Fibroblast of lung (primary cell): ENCODE data around the gene SEMA4G. TPM values are rescaled to one million over a fixed set of nuclear protein-coding genes. Genes with fewer than 3 reads are reported as not detected.

Experiments
- DNase-seq, 2 donors: peaks; one replicate each; pipeline versions ENCODE4 v3.0.0 to v3.0.0-alpha.2; 2010; ENCODE audit warnings: low read depth in 2 of 2
- H2AFZ ChIP-seq: 2 replicates; pipeline ENCODE4 v1.5.1; 2012; ENCODE audit warnings: low read length, control low read depth, inconsistent platforms
- H3K27ac ChIP-seq: 2 replicates; pipeline ENCODE4 v1.5.1; 2011; ENCODE audit warnings: low read length, control low read depth; ENCODE audit not compliant: insufficient read depth
- H3K27me3 ChIP-seq: 2 replicates; pipeline ENCODE4 v1.5.1; 2011; ENCODE audit warnings: mild to moderate bottlenecking, low read length; ENCODE audit not compliant: control insufficient read depth, insufficient read depth
- H3K36me3 ChIP-seq: 2 replicates; pipeline ENCODE4 v1.5.1; 2011; ENCODE audit warnings: low read length; ENCODE audit not compliant: control insufficient read depth, insufficient read depth
- H3K4me1 ChIP-seq: 2 replicates; pipeline ENCODE4 v1.5.1; 2011; ENCODE audit warnings: low read length; ENCODE audit not compliant: control insufficient read depth, insufficient read depth; ENCODE audit errors: extremely low read depth
- H3K4me2 ChIP-seq: 2 replicates; pipeline ENCODE4 v1.5.1; 2011; ENCODE audit warnings: low read length, control low read depth; ENCODE audit not compliant: insufficient read depth; ENCODE audit errors: extremely low read depth
- H3K4me3 ChIP-seq, 4 experiments: fragments of 200-600 bp in 1 of 4; sonication (generic) in 1 of 4; replicated peaks in 1 of 4; 2 replicates each; pipeline ENCODE4 v1.5.1; 2011 to 2016; ENCODE audit warnings: low read length in 4 of 4, low read depth in 3 of 4, mild to moderate bottlenecking in 3 of 4, control low read depth in 2 of 4, inconsistent platforms in 1 of 4, mixed read lengths in 1 of 4; ENCODE audit not compliant: insufficient read depth in 1 of 4; ENCODE audit errors: control extremely low read depth in 1 of 4
- H3K79me2 ChIP-seq: 2 replicates; pipeline ENCODE4 v1.5.1; 2012; ENCODE audit warnings: mild to moderate bottlenecking, low read length, inconsistent platforms; ENCODE audit not compliant: control insufficient read depth, insufficient read depth
- H3K9ac ChIP-seq: 2 replicates; pipeline ENCODE4 v1.5.1; 2011; ENCODE audit warnings: mild to moderate bottlenecking, low read length, control low read depth; ENCODE audit not compliant: insufficient read depth
- H3K9me3 ChIP-seq: 2 replicates; pipeline ENCODE4 v1.5.1; 2012; ENCODE audit warnings: low read depth, low read length; ENCODE audit not compliant: control insufficient read depth, insufficient read depth
- H4K20me1 ChIP-seq: 2 replicates; pipeline ENCODE4 v1.5.1; 2011; ENCODE audit warnings: low read length; ENCODE audit not compliant: control insufficient read depth, insufficient read depth; ENCODE audit errors: extremely low read depth
- EZH2 ChIP-seq: IDR thresholded peaks from 2 replicates; pipeline ENCODE4 v1.5.1; 2012; ENCODE audit warnings: low read length, control low read depth, mild to moderate bottlenecking; ENCODE audit errors: missing control alignments
- polyA plus RNA-seq, 2 donors: library from polyadenylated mRNA; depleted of rRNA in 1 of 2; stranded (reverse) in 1 of 2; unstranded in 1 of 2; fragments of >200 nt; gene quantifications; 2 replicates each; pipeline ENCODE4 v1.2.1, GENCODE V29; 2011 to 2012; ENCODE audit warnings: missing spikeins in 1 of 2
- total RNA-seq: library from RNA; depleted of rRNA; stranded (reverse); fragments of >200 nt; gene quantifications from 2 replicates; pipeline ENCODE4 v1.2.1, GENCODE V29; 2014
- TF ChIP-seq, protein P1 (sequence below), 2 donors: IDR thresholded peaks in 1 of 2; conservative IDR thresholded peaks in 1 of 2; 1 replicate in 1 of 2; 2 replicates in 1 of 2; pipeline ENCODE4 v1.5.1; 2011 to 2012; ENCODE audit warnings: low read length in 2 of 2, control low read depth in 1 of 2, inconsistent platforms in 1 of 2, low read depth in 1 of 2, mild to moderate bottlenecking in 1 of 2

SEMA4G gene
- total and polyA plus RNA-seq, 2 donors (not counting 1 experiment from before 2014, with no cell fraction given), result 1.8 to 3.2 TPM

DNA sequence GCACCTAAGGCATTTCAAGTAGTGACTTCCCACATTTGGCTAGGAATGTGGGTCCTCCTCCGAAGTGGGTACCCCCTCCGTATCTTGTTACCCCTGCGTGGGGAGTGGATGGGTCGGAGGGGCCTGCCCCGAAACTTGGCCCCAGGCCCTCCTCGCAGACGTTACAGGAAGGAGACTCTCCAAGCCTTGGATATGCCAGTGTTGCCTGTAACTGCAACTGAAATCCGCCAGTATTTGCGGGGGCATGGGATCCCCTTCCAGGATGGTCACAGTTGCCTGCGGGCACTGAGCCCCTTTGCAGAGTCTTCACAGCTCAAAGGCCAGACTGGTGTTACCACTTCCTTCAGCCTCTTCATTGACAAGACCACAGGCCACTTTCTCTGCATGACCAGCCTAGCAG is 18.9 kb downstream of the SEMA4G start:
- Histone ChIP-seq H3K4me1 (peaks cover 8% of the 10 kb centered on the region), H3K79me2 (peaks cover 33% of the 10 kb centered on the region), H3K9me3 (no peaks in the 10 kb centered on the region), H2AFZ (no peak overlapping the region), H3K4me2 (peak overlapping the region; percentile 98), H3K27me3 (no peaks in the 10 kb centered on the region), H4K20me1 (no peaks in the 10 kb centered on the region), H3K36me3 (peaks cover 19% of the 10 kb centered on the region), H3K27ac (peak overlapping the region; percentile 79), H3K4me3 (peak overlapping the region; percentile 79 to 99 (median 98)), H3K9ac (peak overlapping the region; percentile 28)
- DNase-seq, result no peak
- TF ChIP-seq, protein P1, sequence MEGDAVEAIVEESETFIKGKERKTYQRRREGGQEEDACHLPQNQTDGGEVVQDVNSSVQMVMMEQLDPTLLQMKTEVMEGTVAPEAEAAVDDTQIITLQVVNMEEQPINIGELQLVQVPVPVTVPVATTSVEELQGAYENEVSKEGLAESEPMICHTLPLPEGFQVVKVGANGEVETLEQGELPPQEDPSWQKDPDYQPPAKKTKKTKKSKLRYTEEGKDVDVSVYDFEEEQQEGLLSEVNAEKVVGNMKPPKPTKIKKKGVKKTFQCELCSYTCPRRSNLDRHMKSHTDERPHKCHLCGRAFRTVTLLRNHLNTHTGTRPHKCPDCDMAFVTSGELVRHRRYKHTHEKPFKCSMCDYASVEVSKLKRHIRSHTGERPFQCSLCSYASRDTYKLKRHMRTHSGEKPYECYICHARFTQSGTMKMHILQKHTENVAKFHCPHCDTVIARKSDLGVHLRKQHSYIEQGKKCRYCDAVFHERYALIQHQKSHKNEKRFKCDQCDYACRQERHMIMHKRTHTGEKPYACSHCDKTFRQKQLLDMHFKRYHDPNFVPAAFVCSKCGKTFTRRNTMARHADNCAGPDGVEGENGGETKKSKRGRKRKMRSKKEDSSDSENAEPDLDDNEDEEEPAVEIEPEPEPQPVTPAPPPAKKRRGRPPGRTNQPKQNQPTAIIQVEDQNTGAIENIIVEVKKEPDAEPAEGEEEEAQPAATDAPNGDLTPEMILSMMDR (conservative IDR thresholded peaks at IDR 0.05 in 1 of 2, IDR thresholded peaks at IDR 0.05 in 1 of 2; ENCODE audit: low read depth in 1 of 2, low read length in 2 of 2), result no peak
- TF ChIP-seq EZH2, result no peak

DNA sequence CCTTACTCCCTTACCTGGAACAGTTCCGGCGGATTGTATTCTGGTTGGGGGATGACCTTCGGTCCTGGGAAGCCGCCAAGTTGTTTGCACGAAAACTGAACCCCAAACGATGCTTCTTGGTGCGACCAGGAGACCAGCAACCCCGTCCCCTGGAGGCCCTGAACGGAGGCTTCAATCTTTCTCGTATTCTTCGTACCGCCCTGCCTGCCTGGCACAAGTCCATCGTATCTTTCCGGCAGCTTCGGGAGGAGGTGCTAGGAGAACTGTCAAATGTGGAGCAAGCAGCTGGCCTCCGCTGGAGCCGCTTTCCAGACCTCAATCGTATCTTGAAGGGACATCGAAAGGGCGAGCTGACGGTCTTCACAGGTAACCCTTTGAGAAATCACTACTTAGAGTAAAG is 19.8 kb downstream of the SEMA4G start:
- H3K4me3 ChIP-seq, result no peak overlapping the region
- H3K27me3 ChIP-seq, result no peaks in the 10 kb centered on the region
- TF ChIP-seq EZH2, result no peak
- TF ChIP-seq, protein P1 (conservative IDR thresholded peaks at IDR 0.05 in 1 of 2, IDR thresholded peaks at IDR 0.05 in 1 of 2; ENCODE audit: low read depth in 1 of 2, low read length in 2 of 2), result no peak
- no peaks in the 10 kb centered on the region for H4K20me1 ChIP-seq
- peaks cover 33% of the 10 kb centered on the region for H3K79me2 ChIP-seq
- DNase-seq, result no peak
- H2AFZ ChIP-seq, result no peak overlapping the region
- no peak overlapping the region for H3K9ac ChIP-seq
- peaks cover 19% of the 10 kb centered on the region for H3K36me3 ChIP-seq
- H3K4me1 ChIP-seq, result peaks cover 8% of the 10 kb centered on the region
- H3K4me2 ChIP-seq, result no peak overlapping the region
- H3K27ac ChIP-seq, result no peak overlapping the region
- H3K9me3 ChIP-seq, result no peaks in the 10 kb centered on the region

DNA sequence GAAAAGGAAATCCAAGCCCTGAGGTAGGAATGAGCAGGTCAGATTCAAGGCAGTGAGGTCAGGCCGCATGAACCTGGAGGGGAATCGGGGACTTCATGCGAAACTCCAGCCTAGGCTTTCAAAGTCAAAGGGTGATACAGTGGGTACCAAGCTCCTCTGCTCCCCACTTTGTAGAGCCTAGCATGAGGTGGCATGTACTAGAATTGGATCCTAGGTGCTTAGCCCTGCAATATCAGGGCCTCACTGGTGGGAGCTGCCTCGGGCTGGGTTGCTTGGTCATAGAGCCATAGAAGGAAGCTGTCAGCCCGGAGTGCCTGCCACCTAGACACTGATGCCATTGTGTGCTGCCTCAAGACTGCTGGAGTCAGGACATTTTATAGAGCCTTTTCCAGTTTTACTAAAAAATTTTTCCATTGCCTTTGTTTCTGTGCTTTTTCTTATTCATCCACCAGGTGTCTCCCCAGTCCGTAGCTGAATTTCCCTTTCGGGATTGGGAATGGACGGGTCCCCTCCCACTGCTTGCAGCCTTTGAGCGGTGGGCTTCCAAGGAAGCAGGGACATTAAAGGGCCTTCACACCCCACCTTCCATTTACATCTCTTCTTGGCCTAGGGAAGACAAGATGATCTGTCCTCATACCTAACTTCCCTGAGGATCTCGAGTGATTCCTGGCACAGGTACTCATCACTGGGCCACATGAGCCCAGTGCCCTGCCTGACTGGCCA is 24.8 kb downstream of the SEMA4G start:
- no peaks in the 10 kb centered on the region for H3K27me3 ChIP-seq
- H3K79me2 ChIP-seq, result peaks cover 10% of the 10 kb centered on the region
- peaks cover 10% of the 10 kb centered on the region for H3K4me1 ChIP-seq
- H2AFZ ChIP-seq, result no peak overlapping the region
- DNase-seq, result peak in 1 of 2 donors; percentile 55
- peaks cover 15% of the 10 kb centered on the region for H3K36me3 ChIP-seq
- H3K9ac ChIP-seq, result no peak overlapping the region
- H3K27ac ChIP-seq, result no peak overlapping the region
- TF ChIP-seq, protein P1 (conservative IDR thresholded peaks at IDR 0.05 in 1 of 2, IDR thresholded peaks at IDR 0.05 in 1 of 2; ENCODE audit: low read depth in 1 of 2, low read length in 2 of 2), result peak; percentile 72 to 73
- no peak for TF ChIP-seq EZH2
- no peak overlapping the region for H3K4me3 ChIP-seq
- H3K4me2 ChIP-seq, result no peak overlapping the region
- H3K9me3 ChIP-seq, result no peaks in the 10 kb centered on the region
- H4K20me1 ChIP-seq, result no peaks in the 10 kb centered on the region
